Measurements from ENCODE around the gene GABRA1. TPM values are rescaled to one million over a fixed set of nuclear protein-coding genes. Genes with fewer than 3 reads are reported as not detected.

Gene GABRA1
- total RNA-seq, 1 experiment from 2014 or later: not detected

- Histone ChIP-seq H3K79me1 (ENCODE audit: insufficient read depth, low read depth, low read length, poor library complexity, severe bottlenecking) (no peaks in the 10 kb centered on the region), H3K4ac (ENCODE audit: low read depth, low read length) (no peak overlapping the region), H4K91ac (ENCODE audit: insufficient read length, low read depth, low read length) (no peak overlapping the region), H3K79me2 (ENCODE audit: insufficient read depth, low read length) (no peaks in the 10 kb centered on the region), H3K56ac (ENCODE audit: insufficient read length, low read depth, low read length) (no peak overlapping the region), H3K14ac (ENCODE audit: insufficient read depth, low read length) (no peak overlapping the region; the same call in 1 of the 2 replicates), H2AK5ac (ENCODE audit: insufficient read length, low read length) (no peak overlapping the region), H3T11ph (ENCODE audit: low read length) (no peak overlapping the region), H3K18ac (ENCODE audit: insufficient read length, low read depth, low read length) (no peak overlapping the region), H3K27me3 (ENCODE audit: insufficient read depth, low read length) (no peaks in the 10 kb centered on the region), H3K4me1 (ENCODE audit: insufficient read depth, low read length) (no peaks in the 10 kb centered on the region), H3K4me2 (ENCODE audit: insufficient read depth, insufficient read length, low read length) (no peak overlapping the region), H4K20me1 (ENCODE audit: control insufficient read depth, insufficient read depth, insufficient read length) (no peaks in the 10 kb centered on the region), H4K5ac (ENCODE audit: insufficient read length, low read depth, low read length) (no peak overlapping the region), H2BK5ac (ENCODE audit: insufficient read length, low read length) (no peak overlapping the region), H3K9ac (ENCODE audit: extremely low read depth, insufficient read length, low read length) (no peak overlapping the region), H2AFZ (ENCODE audit: low read length) (no peak overlapping the region), H2BK12ac (ENCODE audit: insufficient read length, low read depth, low read length) (no peak overlapping the region), H3K23ac (ENCODE audit: insufficient read length, low read depth, low read length) (no peak overlapping the region), H2BK15ac (ENCODE audit: low read depth, low read length) (no peak overlapping the region), H2BK120ac (ENCODE audit: low read depth, low read length, poor library complexity, severe bottlenecking) (no peak overlapping the region), H2BK20ac (ENCODE audit: low read depth, low read length, poor library complexity, severe bottlenecking) (no peak overlapping the region), H3K23me2 (ENCODE audit: insufficient read length, low read depth, low read length, poor library complexity, severe bottlenecking) (no peaks in the 10 kb centered on the region), H4K8ac (replicated peaks; ENCODE audit: insufficient read length, low read depth, low read length) (no peak overlapping the region), H3K27ac (ENCODE audit: insufficient read length, low read depth, low read length) (no peak overlapping the region), H3K9me3 (ENCODE audit: control insufficient read depth, low read depth, low read length) (no peaks in the 10 kb centered on the region)
- no peaks in the 10 kb centered on the region for H3K27me3 Mint-ChIP-seq (ENCODE audit: low read depth)
- no peak overlapping the region for H3K27ac Mint-ChIP-seq
- no peaks in the 10 kb centered on the region for H3K36me3 Mint-ChIP-seq (ENCODE audit: insufficient read depth in 1 of 3, low read depth in 3 of 3)
- H3K4me3 Mint-ChIP-seq: no peak overlapping the region
- peaks cover 0 to 3% of the 10 kb centered on the region in 2 experiments; a peak in 2 of 4 replicates for H3K4me1 Mint-ChIP-seq
- no peak for TF ChIP-seq CTCF (conservative IDR thresholded peaks at IDR 0.05)
- no CpG with 5 or more reads among the region's 1 CpG for WGBS (ENCODE audit: extremely low coverage, insufficient read length, low lambda C conversion rate)
- H3K9me3 Mint-ChIP-seq: no peaks in the 10 kb centered on the region; a peak in 1 of 5 replicates
- DNase-seq: no peak
Measured at GRCh38 chr5:161804263-161804662, 43.7 kb upstream of the GABRA1 start.
